Heart left ventricle (tissue), 13 donors: ENCODE results near the gene ZNRF2.

Experiments used
- POLR2A ChIP-seq, 2 donors: fragments of 450-650 bp; IDR thresholded peaks; one replicate each; pipeline ENCODE4 v1.6.1; 2017; ENCODE audit warnings: antibody characterized with exemption in 2 of 2, mild to moderate bottlenecking in 2 of 2, moderate library complexity in 2 of 2
- TF ChIP-seq, protein P1 (sequence below), 12 donors: fragments of 200-600 bp; sonication (generic) in 4 of 12; IDR thresholded peaks; one replicate each; pipeline versions ENCODE4 v1.5.0 to v1.8.0; 2018 to 2022; ENCODE audit warnings: antibody characterized with exemption in 12 of 12, mild to moderate bottlenecking in 5 of 12
- donor health status: ischemic (EF 13 %, LVEDD 7.1; RV severe dilation, severe dysfunction).
- donor health status: DM: no; HTN: yes; CAD: no.
- donor health status: DM: no; HTN: no; CAD: no.
- donor health status: ischemic (EF 25% LVEDD 6.9; RV normal size, moderate dysfunction).
- donor health status: ischemic (EF 25% LVEDD 5.7; RV mildly dilated, moderate dysfunction).
- donor health status: ischemic (EF 35%, LVEDD 5.7; RV mildly dilated, moderate dysfunction).
- donor health status: nonischemic (EF 11% LVEDD 7.7; RV severe dilation, severe dysfunction).
- donor health status: DM: yes; HTN: yes; CAD: no.
- donor health status: PGD.
- donor health status: ischemic (EF 29% LVEDD 5.4; RV normal size, mild dysfunction).
- donor health status: nonischemic (EF 23%, LVEDD 6.1; RV moderate dilation, normal function).

GRCh38 chr7:30379741-30380140 is 95.3 kb downstream of the ZNRF2 start:
- no peak for TF ChIP-seq POLR2A (IDR thresholded peaks at IDR 0.05)
- TF ChIP-seq, protein P1, sequence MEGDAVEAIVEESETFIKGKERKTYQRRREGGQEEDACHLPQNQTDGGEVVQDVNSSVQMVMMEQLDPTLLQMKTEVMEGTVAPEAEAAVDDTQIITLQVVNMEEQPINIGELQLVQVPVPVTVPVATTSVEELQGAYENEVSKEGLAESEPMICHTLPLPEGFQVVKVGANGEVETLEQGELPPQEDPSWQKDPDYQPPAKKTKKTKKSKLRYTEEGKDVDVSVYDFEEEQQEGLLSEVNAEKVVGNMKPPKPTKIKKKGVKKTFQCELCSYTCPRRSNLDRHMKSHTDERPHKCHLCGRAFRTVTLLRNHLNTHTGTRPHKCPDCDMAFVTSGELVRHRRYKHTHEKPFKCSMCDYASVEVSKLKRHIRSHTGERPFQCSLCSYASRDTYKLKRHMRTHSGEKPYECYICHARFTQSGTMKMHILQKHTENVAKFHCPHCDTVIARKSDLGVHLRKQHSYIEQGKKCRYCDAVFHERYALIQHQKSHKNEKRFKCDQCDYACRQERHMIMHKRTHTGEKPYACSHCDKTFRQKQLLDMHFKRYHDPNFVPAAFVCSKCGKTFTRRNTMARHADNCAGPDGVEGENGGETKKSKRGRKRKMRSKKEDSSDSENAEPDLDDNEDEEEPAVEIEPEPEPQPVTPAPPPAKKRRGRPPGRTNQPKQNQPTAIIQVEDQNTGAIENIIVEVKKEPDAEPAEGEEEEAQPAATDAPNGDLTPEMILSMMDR (IDR thresholded peaks at IDR 0.05): no peak
